PFSK-1 (cell line): ENCODE measurements around the gene CTSZ.

Source experiments
- FOXP2 ChIP-seq: optimal IDR thresholded peaks from 2 replicates; pipeline ENCODE3; 2011; ENCODE audit warnings: borderline replicate concordance, control low read depth, inconsistent platforms; ENCODE audit not compliant: insufficient read depth; ENCODE audit errors: extremely low read length, extremely low read depth
- POLR2AphosphoS5 ChIP-seq: IDR thresholded peaks from 2 replicates; pipeline ENCODE4 v1.6.1; 2012; ENCODE audit warnings: low read depth, mild to moderate bottlenecking, control low read depth, low read length, moderate library complexity
- REST ChIP-seq, 2 experiments: IDR thresholded peaks; 2 replicates each; pipeline versions ENCODE4 v1.6.1 to v1.8.0; 2011 to 2012; ENCODE audit warnings: low read depth in 2 of 2, low read length in 2 of 2, control low read depth in 1 of 2, inconsistent platforms in 1 of 2, mild to moderate bottlenecking in 1 of 2, moderate library complexity in 1 of 2; ENCODE audit not compliant: insufficient read depth in 1 of 2
- SIN3A ChIP-seq: IDR thresholded peaks from 2 replicates; pipeline ENCODE4 v1.6.1; 2012; ENCODE audit warnings: mild to moderate bottlenecking, low read length, moderate library complexity, borderline replicate concordance; ENCODE audit not compliant: insufficient read depth
- TAF1 ChIP-seq: IDR thresholded peaks from 2 replicates; pipeline ENCODE4 v1.6.1; 2012; ENCODE audit warnings: low read length, control low read depth, borderline replicate concordance; ENCODE audit not compliant: insufficient read depth

The CTSZ gene

GRCh38 chr20:59026904-59027740, 20.1 kb upstream of the CTSZ start:
- TF ChIP-seq POLR2AphosphoS5 = no peak
- no peak for TF ChIP-seq REST (IDR thresholded peaks at IDR 0.05; ENCODE audit: insufficient read depth in 1 of 2, low read depth in 2 of 2, low read length in 2 of 2)
- TF ChIP-seq TAF1 = no peak
- TF ChIP-seq FOXP2 = no peak
- no peak for TF ChIP-seq SIN3A

- TF ChIP-seq TAF1 = no peak
- no peak for TF ChIP-seq FOXP2
- no peak for TF ChIP-seq REST (IDR thresholded peaks at IDR 0.05; ENCODE audit: insufficient read depth in 1 of 2, low read depth in 2 of 2, low read length in 2 of 2)
- TF ChIP-seq SIN3A = no peak
Measured at GRCh38 chr20:59025511-59025910, 18.5 kb upstream of the CTSZ start.

GRCh38 chr20:59025086-59025485, 18.0 kb upstream of the CTSZ start:
- TF ChIP-seq FOXP2 = no peak
- no peak for TF ChIP-seq REST (IDR thresholded peaks at IDR 0.05; ENCODE audit: insufficient read depth in 1 of 2, low read depth in 2 of 2, low read length in 2 of 2)
- no peak for TF ChIP-seq POLR2AphosphoS5
- no peak for TF ChIP-seq SIN3A
- no peak for TF ChIP-seq TAF1

GRCh38 chr20:59024111-59024530, 17.1 kb upstream of the CTSZ start:
- TF ChIP-seq REST (IDR thresholded peaks at IDR 0.05; ENCODE audit: insufficient read depth in 1 of 2, low read depth in 2 of 2, low read length in 2 of 2) (no peak), TAF1 (no peak), FOXP2 (no peak), POLR2AphosphoS5 (no peak), SIN3A (no peak)
